ENCODE data around the gene KCNH4. TPM values are rescaled to one million over a fixed set of nuclear protein-coding genes. Genes with fewer than 3 reads are reported as not detected.
"Not testable (repeated sequence)": the region's sequence is repeated elsewhere in the genome, so short reads cannot be mapped to it uniquely, and the experiment has no call there.

Gene KCNH4
- 0.05 TPM for polyA plus RNA-seq (2013, experiment 1 of 2)
- not detected for polyA plus RNA-seq (2013, experiment 2 of 2)

- 5% methylated on average over 60 of the region's 60 CpGs for WGBS
- Histone ChIP-seq H3K9ac (ENCODE audit: low read depth, low read length) (no peak within 1 kb of the TSS), H3K27ac (ENCODE audit: low read depth, low read length) (no peak within 1 kb of the TSS), H3K9me3 (ENCODE audit: insufficient read depth, low read depth, low read length) (no peaks in the 10 kb centered on the region), H3K4me3 (ENCODE audit: low read length) (peak within 1 kb of the TSS; percentile 58), H3K27me3 (ENCODE audit: insufficient read depth, low read length) (peaks cover 60% of the 10 kb centered on the region), H3K36me3 (ENCODE audit: insufficient read depth, low read length) (no peaks in the 10 kb centered on the region), H3K4me1 (ENCODE audit: insufficient read depth, low read length) (no peaks in the 10 kb centered on the region)
Measured at GRCh38 chr17:42180922-42181850, at the start of gene KCNH4. Gene KCNH4, minus strand, starts transcription at chr17:42181142. Its CDS starts 197 bp downstream, at chr17:42180945.

DNA sequence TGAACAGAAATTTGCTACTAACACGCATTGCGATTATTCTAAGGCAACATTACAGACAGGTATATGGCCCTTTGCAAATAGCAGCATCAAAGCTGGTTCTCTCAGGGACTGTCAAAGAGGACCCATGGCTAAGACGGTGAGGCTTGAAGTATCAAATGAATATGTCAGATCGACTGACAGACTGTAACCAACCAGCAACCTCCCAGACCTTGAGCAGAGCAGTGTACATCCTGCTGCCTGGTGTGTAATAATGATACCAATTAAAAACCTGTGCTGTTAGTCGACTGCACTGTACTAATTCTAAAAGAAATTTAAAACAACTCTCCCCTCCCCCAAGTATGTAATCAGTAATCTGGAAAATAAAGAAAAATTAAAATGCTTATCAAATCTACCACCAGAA is 49.3 kb upstream of the KCNH4 start:
- no peak overlapping the region for H3K9ac ChIP-seq (ENCODE audit: low read depth, low read length)
- no peak overlapping the region for H3K27ac ChIP-seq (ENCODE audit: low read depth, low read length)
- H3K9me3 ChIP-seq (ENCODE audit: insufficient read depth, low read depth, low read length), result no peaks in the 10 kb centered on the region
- H3K36me3 ChIP-seq (ENCODE audit: insufficient read depth, low read length), result 0 out of 2 replicates have a peak, but pooled peaks cover 18% of the 10 kb centered on the region
- H3K4me3 ChIP-seq (ENCODE audit: low read length), result no peak overlapping the region
- 91% methylated on average over 5 of the region's 5 CpGs for WGBS
- no peaks in the 10 kb centered on the region for H3K27me3 ChIP-seq (ENCODE audit: insufficient read depth, low read length)
- no peaks in the 10 kb centered on the region for H3K4me1 ChIP-seq (ENCODE audit: insufficient read depth, low read length)

DNA sequence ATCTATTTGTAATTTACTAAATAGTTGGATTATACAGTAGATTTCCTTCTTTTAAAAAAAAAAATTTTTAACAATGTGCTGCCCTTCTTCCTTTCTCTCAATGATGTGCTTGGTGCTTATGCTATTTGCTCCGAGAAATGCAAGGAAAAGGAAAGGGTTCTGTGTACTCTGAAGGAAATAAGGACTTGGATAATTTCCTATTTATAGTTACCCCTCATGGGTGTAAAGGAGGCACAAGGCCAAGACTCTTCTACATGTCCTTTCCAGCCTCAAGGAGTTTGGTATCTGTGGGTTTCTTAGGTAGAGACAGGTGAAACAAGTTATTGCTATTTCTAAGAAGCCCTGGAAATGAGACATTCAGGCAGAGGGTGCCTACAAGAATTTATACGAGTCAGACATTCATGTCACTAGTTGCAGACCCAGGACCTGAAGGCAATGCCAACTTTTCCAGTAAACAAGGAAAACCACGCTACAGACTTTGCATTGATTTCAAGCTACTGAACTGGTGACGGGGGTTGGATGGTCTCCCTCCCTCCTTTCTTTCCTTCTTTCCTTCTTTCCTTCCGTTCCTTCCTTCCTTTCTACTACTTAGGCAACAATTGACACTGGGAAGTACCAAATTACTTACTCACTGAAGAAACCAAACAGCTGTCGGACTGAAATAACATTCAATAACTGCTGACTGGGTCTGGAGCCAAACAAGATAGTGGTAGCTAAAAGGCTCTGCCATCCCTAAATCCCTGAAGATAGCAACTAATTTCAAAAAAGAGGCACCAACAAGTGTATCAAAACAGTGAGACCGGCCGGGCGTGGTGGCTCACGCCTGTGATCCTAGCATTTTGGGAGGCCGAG is 47.1 kb upstream of the KCNH4 start:
- H3K9ac ChIP-seq (ENCODE audit: low read depth, low read length), result no peak overlapping the region
- 95% methylated on average over 11 of the region's 11 CpGs for WGBS
- peaks cover 34% of the 10 kb centered on the region for H3K36me3 ChIP-seq (ENCODE audit: insufficient read depth, low read length)
- H3K27ac ChIP-seq (ENCODE audit: low read depth, low read length), result no peak overlapping the region
- H3K9me3 ChIP-seq (ENCODE audit: insufficient read depth, low read depth, low read length), result no peaks in the 10 kb centered on the region
- no peaks in the 10 kb centered on the region for H3K4me1 ChIP-seq (ENCODE audit: insufficient read depth, low read length)
- no peak overlapping the region for H3K4me3 ChIP-seq (ENCODE audit: low read length)
- no peaks in the 10 kb centered on the region for H3K27me3 ChIP-seq (ENCODE audit: insufficient read depth, low read length)

DNA sequence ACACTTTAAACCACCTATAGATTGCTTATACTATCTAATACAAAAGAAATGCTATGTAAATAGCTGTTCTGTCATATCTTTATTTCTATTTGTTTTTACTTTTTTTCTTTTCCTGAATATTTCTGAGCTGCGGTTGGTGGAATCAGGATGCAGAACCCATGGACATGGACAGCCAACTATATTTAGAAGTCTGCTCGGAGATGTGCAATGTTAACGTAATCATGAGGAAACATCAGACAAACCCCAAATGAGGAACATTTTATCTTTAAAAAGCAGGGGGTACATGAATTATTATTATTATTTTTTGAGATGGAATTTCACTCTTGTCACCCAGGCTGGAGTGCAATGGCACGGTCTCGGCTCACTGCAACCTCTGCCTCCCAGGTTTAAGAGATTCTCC is 44.7 kb upstream of the KCNH4 start:
- peaks cover 41% of the 10 kb centered on the region for H3K36me3 ChIP-seq (ENCODE audit: insufficient read depth, low read length)
- no peaks in the 10 kb centered on the region for H3K9me3 ChIP-seq (ENCODE audit: insufficient read depth, low read depth, low read length)
- no peaks in the 10 kb centered on the region for H3K4me1 ChIP-seq (ENCODE audit: insufficient read depth, low read length)
- H3K27me3 ChIP-seq (ENCODE audit: insufficient read depth, low read length), result no peaks in the 10 kb centered on the region
- WGBS, result over 99% methylated on average over 5 of the region's 5 CpGs
- no peak overlapping the region for H3K27ac ChIP-seq (ENCODE audit: low read depth, low read length)
- no peak overlapping the region for H3K9ac ChIP-seq (ENCODE audit: low read depth, low read length)
- no peak overlapping the region for H3K4me3 ChIP-seq (ENCODE audit: low read length)

GRCh38 chr17:42224651-42225050 is 43.7 kb upstream of the KCNH4 start:
- WGBS, result 97% methylated on average over 6 of the region's 6 CpGs
- Histone ChIP-seq H3K27ac (ENCODE audit: low read depth, low read length) (no peak overlapping the region), H3K27me3 (ENCODE audit: insufficient read depth, low read length) (no peaks in the 10 kb centered on the region), H3K9ac (ENCODE audit: low read depth, low read length) (no peak overlapping the region), H3K9me3 (ENCODE audit: insufficient read depth, low read depth, low read length) (no peaks in the 10 kb centered on the region), H3K36me3 (ENCODE audit: insufficient read depth, low read length) (peaks cover 41% of the 10 kb centered on the region), H3K4me3 (ENCODE audit: low read length) (no peak overlapping the region), H3K4me1 (ENCODE audit: insufficient read depth, low read length) (no peaks in the 10 kb centered on the region)

DNA sequence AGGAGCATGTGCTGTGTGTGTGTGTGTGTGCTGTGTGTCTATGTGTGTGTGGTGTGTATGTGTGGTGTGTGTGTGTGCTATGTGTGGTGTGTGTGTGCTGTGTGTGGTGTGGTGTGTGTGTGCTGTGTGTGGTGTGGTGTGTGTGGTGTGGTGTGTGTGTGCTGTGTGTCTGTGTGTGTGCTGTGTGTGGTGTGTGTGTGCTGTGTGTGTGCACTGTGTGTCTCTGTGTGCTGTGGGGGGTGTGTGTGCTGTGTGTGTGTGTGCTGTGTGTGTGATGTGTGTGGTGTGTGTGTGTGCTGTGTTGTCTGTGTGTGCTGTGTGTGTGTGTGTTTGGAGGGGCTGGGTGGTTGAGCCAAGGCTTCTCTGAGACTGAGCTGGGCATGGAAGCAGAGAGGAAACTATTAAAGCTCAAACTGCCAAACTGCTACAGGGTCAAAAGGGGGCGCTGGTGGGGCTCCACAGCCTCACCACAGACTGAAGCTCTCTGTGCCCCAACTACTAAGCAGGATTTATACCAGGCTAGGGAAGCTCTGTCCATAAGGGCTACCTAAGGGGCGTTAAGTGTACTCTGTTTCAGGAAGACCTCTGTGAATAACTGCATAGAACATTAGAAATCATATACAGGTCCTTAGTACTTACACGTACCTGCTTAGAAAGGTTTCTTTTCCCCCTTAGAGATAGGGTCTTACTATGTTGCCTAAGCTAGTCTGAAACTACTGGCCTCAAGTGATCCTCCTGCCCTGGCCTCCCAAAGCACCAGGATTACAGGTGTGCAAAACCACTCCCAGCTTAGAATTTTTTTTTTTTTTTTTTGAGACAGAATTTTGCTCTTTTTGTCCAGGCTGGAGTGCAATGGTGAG is 41.2 kb upstream of the KCNH4 start:
- peaks cover 48% of the 10 kb centered on the region for H3K36me3 ChIP-seq (ENCODE audit: insufficient read depth, low read length)

GRCh38 chr17:42219280-42219679 is 38.3 kb upstream of the KCNH4 start:
- H3K36me3 ChIP-seq (ENCODE audit: insufficient read depth, low read length), result peaks cover 61% of the 10 kb centered on the region
- H3K9me3 ChIP-seq (ENCODE audit: insufficient read depth, low read depth, low read length); H3K4me1 ChIP-seq (ENCODE audit: insufficient read depth, low read length); H3K9ac ChIP-seq (ENCODE audit: low read depth, low read length); H3K27me3 ChIP-seq (ENCODE audit: insufficient read depth, low read length); H3K4me3 ChIP-seq (ENCODE audit: low read length); H3K27ac ChIP-seq (ENCODE audit: low read depth, low read length): not testable (repeated sequence)
- no CpG with 5 or more reads among the region's 17 CpGs for WGBS

More for the DNA sequence above, 41.2 kb upstream of the KCNH4 start:
- Histone ChIP-seq H3K4me3 (ENCODE audit: low read length) (no peak overlapping the region), H3K27ac (ENCODE audit: low read depth, low read length) (no peak overlapping the region), H3K9ac (ENCODE audit: low read depth, low read length) (no peak overlapping the region), H3K27me3 (ENCODE audit: insufficient read depth, low read length) (no peaks in the 10 kb centered on the region), H3K4me1 (ENCODE audit: insufficient read depth, low read length) (no peaks in the 10 kb centered on the region), H3K9me3 (ENCODE audit: insufficient read depth, low read depth, low read length) (no peaks in the 10 kb centered on the region)
- 65% methylated on average over 3 of the region's 3 CpGs for WGBS

- H3K27ac ChIP-seq (ENCODE audit: low read depth, low read length), result no peak overlapping the region
- WGBS, result 78% methylated on average over 2 of the region's 2 CpGs
- no peaks in the 10 kb centered on the region for H3K4me1 ChIP-seq (ENCODE audit: insufficient read depth, low read length)
- peaks cover 83% of the 10 kb centered on the region for H3K36me3 ChIP-seq (ENCODE audit: insufficient read depth, low read length)
- no peak overlapping the region for H3K4me3 ChIP-seq (ENCODE audit: low read length)
- H3K9me3 ChIP-seq (ENCODE audit: insufficient read depth, low read depth, low read length), result no peaks in the 10 kb centered on the region
- no peak overlapping the region for H3K9ac ChIP-seq (ENCODE audit: low read depth, low read length)
- no peaks in the 10 kb centered on the region for H3K27me3 ChIP-seq (ENCODE audit: insufficient read depth, low read length)
Measured at GRCh38 chr17:42214156-42214555, 33.2 kb upstream of the KCNH4 start.

DNA sequence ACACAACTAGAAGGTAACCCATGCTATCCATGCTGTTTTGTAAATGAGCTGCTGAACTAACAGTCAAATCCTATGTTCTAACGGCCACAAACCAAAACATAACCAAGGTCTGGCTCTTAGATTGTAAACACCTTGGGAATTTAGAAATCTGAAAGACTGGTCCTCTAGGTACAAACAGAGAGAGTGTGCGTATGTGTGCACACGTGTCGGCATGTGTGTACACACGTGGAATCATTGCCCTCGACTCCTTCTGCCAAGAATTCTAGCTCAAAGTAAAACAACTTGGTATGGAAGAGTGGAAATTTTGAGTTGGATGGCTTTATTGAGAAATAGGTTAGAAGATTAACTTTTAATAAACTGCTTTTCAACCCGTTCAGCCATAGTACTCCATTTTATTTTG is 31.4 kb upstream of the KCNH4 start:
- Histone ChIP-seq H3K27me3 (ENCODE audit: insufficient read depth, low read length) (no peaks in the 10 kb centered on the region), H3K9ac (ENCODE audit: low read depth, low read length) (no peak overlapping the region), H3K4me1 (ENCODE audit: insufficient read depth, low read length) (no peaks in the 10 kb centered on the region), H3K4me3 (ENCODE audit: low read length) (no peak overlapping the region), H3K27ac (ENCODE audit: low read depth, low read length) (no peak overlapping the region), H3K36me3 (ENCODE audit: insufficient read depth, low read length) (peaks cover 80% of the 10 kb centered on the region), H3K9me3 (ENCODE audit: insufficient read depth, low read depth, low read length) (no peaks in the 10 kb centered on the region)
- WGBS, result 93% methylated on average over 7 of the region's 7 CpGs

- not testable (repeated sequence) for H3K9me3 ChIP-seq (ENCODE audit: insufficient read depth, low read depth, low read length); H3K9ac ChIP-seq (ENCODE audit: low read depth, low read length); H3K4me3 ChIP-seq (ENCODE audit: low read length); H3K27ac ChIP-seq (ENCODE audit: low read depth, low read length); H3K4me1 ChIP-seq (ENCODE audit: insufficient read depth, low read length); H3K27me3 ChIP-seq (ENCODE audit: insufficient read depth, low read length)
- peaks cover 80% of the 10 kb centered on the region for H3K36me3 ChIP-seq (ENCODE audit: insufficient read depth, low read length)
- WGBS, result 97% methylated on average over 9 of the region's 9 CpGs
Measured at GRCh38 chr17:42211921-42212341, 31.0 kb upstream of the KCNH4 start.

Data from HUES64 (cell line).